Esophagus squamous epithelium (tissue), 5 donors: Measurements from ENCODE around the gene PRPSAP1. TPM values are rescaled to one million over a fixed set of nuclear protein-coding genes. Genes with fewer than 3 reads are reported as not detected.

Experiments used
- DNase-seq: peaks from one replicate; lab custom pipeline; 2025; lab: John Stamatoyannopoulos, UW
- H3K27ac ChIP-seq, 4 donors: fragments of 200-600 bp; sonication (generic); one replicate each; pipeline ENCODE4 v1.5.1; 2016 to 2019; ENCODE audit warnings: mild to moderate bottlenecking in 1 of 4
- H3K27me3 ChIP-seq, 4 donors: fragments of 200-600 bp; sonication (generic); 1 replicate in 3 of 4; 2 replicates in 1 of 4; pipeline versions ENCODE4 v1.5.1 to v1.6.0; 2017 to 2021; ENCODE audit warnings: antibody characterized with exemption in 1 of 4
- H3K36me3 ChIP-seq, 3 donors: fragments of 200-600 bp; sonication (generic); one replicate each; pipeline ENCODE4 v1.5.1; 2016 to 2019
- H3K4me1 ChIP-seq, 3 donors: fragments of 200-600 bp; sonication (generic); one replicate each; pipeline ENCODE4 v1.5.1; 2017 to 2019
- H3K4me3 ChIP-seq, 4 donors: fragments of 200-600 bp; sonication (generic); 1 replicate in 3 of 4; 2 replicates in 1 of 4; pipeline ENCODE4 v1.5.1; 2016 to 2019; ENCODE audit warnings: mild to moderate bottlenecking in 2 of 4, moderate library complexity in 1 of 4
- H3K9me3 ChIP-seq, 3 donors: fragments of 200-600 bp; sonication (generic); one replicate each; pipeline ENCODE4 v1.5.1; 2016 to 2019
- POLR2A ChIP-seq, 4 donors: fragments of 450-650 bp; IDR thresholded peaks; one replicate each; pipeline ENCODE4 v1.6.1; 2017; ENCODE audit warnings: antibody characterized with exemption in 4 of 4, mild to moderate bottlenecking in 4 of 4, moderate library complexity in 3 of 4
- WGBS, 2 donors: methylation state at CpG; one replicate each; pipeline ENCODE4 v1.1.5; 2018; 5-methylcytosine and 5-hydroxymethylcytosine counted together
- intact Hi-C: fragments of 100-400 bp; cut with DNase I; formaldehyde crosslinking; loops from one replicate; pipeline ENCODE4 v1.15.0; 2022
- small RNA-seq, 4 donors: library from RNA; depleted of rRNA; stranded (forward); fragments of <200 nt; gene quantifications; one replicate each; pipeline ENCODE3, GENCODE V24; 2016
- total RNA-seq, 4 donors: library from RNA; depleted of rRNA; stranded (reverse); fragments of >200 nt; gene quantifications; one replicate each; pipeline ENCODE4 v1.1.0, GENCODE V29; 2016
- TF ChIP-seq, protein P1 (sequence below), 6 experiments: fragments of 450-650 bp in 4 of 6; fragments of 200-600 bp in 2 of 6; sonication (generic) in 2 of 6; IDR thresholded peaks; one replicate each; pipeline ENCODE4 v1.5.1; 2016 to 2019; ENCODE audit warnings: antibody characterized with exemption in 6 of 6, mild to moderate bottlenecking in 4 of 6, moderate library complexity in 4 of 6
- donor health status: DM: yes; HTN: yes; CAD: no.

PRPSAP1 gene
- total RNA-seq, 4 donors from 2014 or later, result 36.0 to 68.6 (median 49.5) TPM

DNA sequence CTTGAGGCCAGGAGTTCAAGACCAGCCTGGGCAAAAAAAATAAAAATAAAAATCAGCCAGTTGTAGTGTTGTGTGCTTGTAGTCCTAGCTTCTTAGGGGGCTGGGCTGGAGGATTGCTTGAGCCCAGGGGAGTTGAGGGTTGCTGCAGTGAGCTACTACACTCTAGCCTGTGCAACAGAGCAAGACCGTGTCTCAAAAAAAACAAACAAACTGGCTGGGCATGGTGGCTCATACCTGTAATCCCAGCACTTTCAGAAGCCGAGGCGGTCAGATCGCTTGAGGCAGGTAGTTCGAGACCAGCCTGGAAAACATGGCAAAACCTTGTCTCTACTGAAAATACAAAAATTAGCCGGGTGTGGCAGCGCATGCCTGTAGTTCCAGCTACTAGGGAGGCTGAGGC lies 93.5 kb downstream of the PRPSAP1 start:
- TF ChIP-seq, protein P1, sequence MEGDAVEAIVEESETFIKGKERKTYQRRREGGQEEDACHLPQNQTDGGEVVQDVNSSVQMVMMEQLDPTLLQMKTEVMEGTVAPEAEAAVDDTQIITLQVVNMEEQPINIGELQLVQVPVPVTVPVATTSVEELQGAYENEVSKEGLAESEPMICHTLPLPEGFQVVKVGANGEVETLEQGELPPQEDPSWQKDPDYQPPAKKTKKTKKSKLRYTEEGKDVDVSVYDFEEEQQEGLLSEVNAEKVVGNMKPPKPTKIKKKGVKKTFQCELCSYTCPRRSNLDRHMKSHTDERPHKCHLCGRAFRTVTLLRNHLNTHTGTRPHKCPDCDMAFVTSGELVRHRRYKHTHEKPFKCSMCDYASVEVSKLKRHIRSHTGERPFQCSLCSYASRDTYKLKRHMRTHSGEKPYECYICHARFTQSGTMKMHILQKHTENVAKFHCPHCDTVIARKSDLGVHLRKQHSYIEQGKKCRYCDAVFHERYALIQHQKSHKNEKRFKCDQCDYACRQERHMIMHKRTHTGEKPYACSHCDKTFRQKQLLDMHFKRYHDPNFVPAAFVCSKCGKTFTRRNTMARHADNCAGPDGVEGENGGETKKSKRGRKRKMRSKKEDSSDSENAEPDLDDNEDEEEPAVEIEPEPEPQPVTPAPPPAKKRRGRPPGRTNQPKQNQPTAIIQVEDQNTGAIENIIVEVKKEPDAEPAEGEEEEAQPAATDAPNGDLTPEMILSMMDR (IDR thresholded peaks at IDR 0.05), result no peak
- no peak for TF ChIP-seq POLR2A (IDR thresholded peaks at IDR 0.05)
- Histone ChIP-seq H3K9me3 (no peaks in the 10 kb centered on the region), H3K36me3 (no peaks in the 10 kb centered on the region), H3K4me1 (peaks cover 20 to 63% (median 31%) of the 10 kb centered on the region in 3 donors), H3K4me3 (no peak overlapping the region), H3K27ac (peak overlapping the region; percentile 36 to 75 (median 56)), H3K27me3 (no peaks in the 10 kb centered on the region)
- DNase-seq, result no peak
- intact Hi-C loops, result no loop called here
- 83 to 91% methylated on average over 7 of the region's 7 CpGs for whole genome bisulfite sequencing, 2 donors

Small RNAs within 50 kb of the gene (small RNA-seq; reads per million reads assigned to genes)
- gene RF00019 (0 reads per million in 4 donors), gene RNU6-24P (0 reads per million in 4 donors)

Other genes with a start within 250 kb of the PRPSAP1 start
- under 1 TPM in 2 of 4 donors, not detected in 2; 0.19 to 0.57 TPM for gene FOXJ1, start 212.7 kb downstream of the PRPSAP1 start, total RNA-seq
- gene RNF157, start 113.4 kb downstream of the PRPSAP1 start, total RNA-seq, result 1 to 10 TPM in 1 of 4 donors, under 1 TPM in 3; 0.11 to 3.4 (median 0.26) TPM
- 10 to 100 TPM in 3 of 4 donors, 1 to 10 TPM in 1; 7.9 to 27.2 (median 13.6) TPM for gene UBALD2, start 88.6 kb downstream of the PRPSAP1 start, total RNA-seq
- 1 to 10 TPM; 1.1 to 2.8 (median 1.8) TPM for gene QRICH2, start 45.6 kb downstream of the PRPSAP1 start, total RNA-seq
- gene SPHK1, start 30.7 kb upstream of the PRPSAP1 start, total RNA-seq, result 10 to 100 TPM; 17.0 to 37.0 (median 22.8) TPM
- gene UBE2O, start 99.2 kb upstream of the PRPSAP1 start, total RNA-seq, result 10 to 100 TPM; 11.9 to 19.8 (median 16.3) TPM
- gene AANAT, start 113.7 kb upstream of the PRPSAP1 start, total RNA-seq, result not detected
- 10 to 100 TPM; 27.0 to 38.5 (median 33.7) TPM for gene RHBDF2, start 147.5 kb upstream of the PRPSAP1 start, total RNA-seq
- gene CYGB, start 183.8 kb upstream of the PRPSAP1 start, total RNA-seq, result 10 to 100 TPM in 2 of 4 donors, 1 to 10 TPM in 2; 1.3 to 12.8 (median 6.9) TPM
- 1 to 10 TPM in 2 of 4 donors, under 1 TPM in 1, not detected in 1; 0.73 to 2.5 (median 1.4) TPM for gene PRCD, start 186.1 kb upstream of the PRPSAP1 start, total RNA-seq
- gene ST6GALNAC2, start 231.9 kb upstream of the PRPSAP1 start, total RNA-seq, result 10 to 100 TPM; 15.2 to 39.9 (median 29.5) TPM